ENCODE results near the gene EIF4E1B. TPM values are rescaled to one million over a fixed set of nuclear protein-coding genes. Genes with fewer than 3 reads are reported as not detected.

EIF4E1B gene
- total and polyA plus RNA-seq, 2 experiments from 2014 or later, result 0.17 TPM; not detected in 1

GRCh38 chr5:176687881-176688280, 57.4 kb downstream of the EIF4E1B start:
- Histone ChIP-seq H3K4me3 (no peak overlapping the region), H3K79me2 (replicated peaks; ENCODE audit: insufficient read depth) (no peaks in the 10 kb centered on the region), H3F3A (replicated peaks; ENCODE audit: low read depth) (no peaks in the 10 kb centered on the region), H3K27ac (ENCODE audit: low read depth) (no peak overlapping the region), H4K20me1 (replicated peaks; ENCODE audit: insufficient read depth) (no peaks in the 10 kb centered on the region), H2AFZ (no peak overlapping the region), H3K27me3 (ENCODE audit: insufficient read depth) (no peaks in the 10 kb centered on the region), H3K4me1 (ENCODE audit: insufficient read depth) (peaks cover 4% of the 10 kb centered on the region), H3K9me2 (ENCODE audit: insufficient read depth) (no peaks in the 10 kb centered on the region), H3K4me2 (no peak overlapping the region), H3K36me3 (ENCODE audit: insufficient read depth) (no peaks in the 10 kb centered on the region)
- ATAC-seq, result peak; percentile 62
- Mint-ChIP-seq H3K9me3 (peaks cover 23% of the 10 kb centered on the region), H3K4me3 (no peak overlapping the region), H3K27me3 (ENCODE audit: insufficient read depth, low read depth, poor library complexity) (peaks cover 7% of the 10 kb centered on the region), H3K4me1 (peaks cover 16% of the 10 kb centered on the region), H3K27ac (no peak overlapping the region), H3K36me3 (ENCODE audit: low read depth) (peaks cover 7% of the 10 kb centered on the region; the same call in 1 of the 3 replicates)
- no peak for DNase-seq (ENCODE audit: low spot score)
- TF ChIP-seq JUNB (IDR thresholded peaks at IDR 0.05; ENCODE audit: unreplicated experiment) (no peak), ZNF462 (CRISPR knock-in tag; IDR thresholded peaks at IDR 0.05) (no peak), EZH2 (IDR thresholded peaks at IDR 0.05; ENCODE audit: low read depth, unreplicated experiment) (no peak), CTCF (conservative IDR thresholded peaks at IDR 0.05; ENCODE audit: low read depth in 2 of 2) (no peak), ZNF114 (CRISPR knock-in tag; IDR thresholded peaks at IDR 0.05) (no peak), ZNF331 (CRISPR knock-in tag; IDR thresholded peaks at IDR 0.05; ENCODE audit: low read depth) (no peak), POLR2AphosphoS5 (IDR thresholded peaks at IDR 0.05; ENCODE audit: low read depth) (no peak), ETS1 (IDR thresholded peaks at IDR 0.05) (no peak), STAT1 (IDR thresholded peaks at IDR 0.05; ENCODE audit: unreplicated experiment) (no peak), NANOG (IDR thresholded peaks at IDR 0.05; ENCODE audit: borderline replicate concordance) (no peak), REST (IDR thresholded peaks at IDR 0.05; ENCODE audit: unreplicated experiment) (no peak), CREB1 (CRISPR knock-in tag; IDR thresholded peaks at IDR 0.05; ENCODE audit: low read depth) (no peak), EZH2phosphoT487 (IDR thresholded peaks at IDR 0.05; ENCODE audit: unreplicated experiment) (no peak)
